Sigmoid colon (tissue), 7 donors: ENCODE measurements around the gene CCDC91. TPM values are rescaled to one million over a fixed set of nuclear protein-coding genes. Genes with fewer than 3 reads are reported as not detected.

Source experiments
- DNase-seq: peaks from one replicate; pipeline ENCODE4 v3.0.0-alpha.2; 2019
- H3K27ac ChIP-seq, 4 donors: fragments of 200-600 bp; sonication (generic); one replicate each; pipeline ENCODE4 v1.5.1; 2016 to 2019; ENCODE audit warnings: mild to moderate bottlenecking in 1 of 4
- H3K27me3 ChIP-seq, 3 donors: fragments of 200-600 bp; sonication (generic); one replicate each; pipeline ENCODE4 v1.5.1; 2019; ENCODE audit warnings: mild to moderate bottlenecking in 1 of 3
- H3K36me3 ChIP-seq, 4 donors: fragments of 200-600 bp; sonication (generic); one replicate each; pipeline ENCODE4 v1.5.1; 2016 to 2019
- H3K4me1 ChIP-seq, 4 donors: fragments of 200-600 bp; sonication (generic); one replicate each; pipeline ENCODE4 v1.5.1; 2017 to 2019
- H3K4me3 ChIP-seq, 4 donors: fragments of 200-600 bp; sonication (generic); one replicate each; pipeline ENCODE4 v1.5.1; 2017 to 2019; ENCODE audit warnings: mild to moderate bottlenecking in 2 of 4, moderate library complexity in 1 of 4
- H3K9me3 ChIP-seq, 4 donors: fragments of 200-600 bp in 3 of 4; sonication (generic) in 3 of 4; one replicate each; pipeline versions ENCODE4 v1.5.1 to v1.6.1; 2013 to 2019
- CTCF ChIP-seq, 4 experiments: fragments of 450-650 bp in 3 of 4; fragments of 200-600 bp in 1 of 4; IDR thresholded peaks; one replicate each; pipeline ENCODE4 v1.5.1; 2016 to 2019; ENCODE audit warnings: antibody characterized with exemption in 4 of 4, mild to moderate bottlenecking in 3 of 4, moderate library complexity in 2 of 4
- EP300 ChIP-seq, 4 donors: sonication (generic); formaldehyde crosslinking; IDR thresholded peaks; one replicate each; pipeline ENCODE4 v1.6.1; 2017; ENCODE audit warnings: antibody characterized with exemption in 4 of 4
- POLR2A ChIP-seq, 2 donors: fragments of 450-650 bp; IDR thresholded peaks; one replicate each; pipeline ENCODE4 v1.6.1; 2016; ENCODE audit warnings: antibody characterized with exemption in 2 of 2, mild to moderate bottlenecking in 2 of 2, moderate library complexity in 2 of 2
- POLR2AphosphoS5 ChIP-seq, 4 donors: sonication (generic); formaldehyde crosslinking; IDR thresholded peaks; one replicate each; pipeline ENCODE4 v1.6.1; 2017; ENCODE audit warnings: antibody characterized with exemption in 4 of 4
- WGBS, 2 donors: extraction: QIAGEN DNeasy Blood & Tissue Kit; methylation state at CpG; one replicate each; pipeline ENCODE4 v1.1.7; 2013; 5-methylcytosine and 5-hydroxymethylcytosine counted together
- intact Hi-C: fragments of 100-400 bp; cut with DNase I; formaldehyde crosslinking; loops from one replicate; pipeline ENCODE4 v1.15.1; 2023
- polyA plus RNA-seq, 3 donors: library from polyadenylated mRNA; stranded (reverse); fragments of 200-250 nt; gene quantifications; one replicate each; pipeline ENCODE4 v1.2.3, GENCODE V29; 2013
- total RNA-seq, 4 donors: library from RNA; depleted of rRNA; stranded (reverse); fragments of >200 nt; gene quantifications; one replicate each; pipeline ENCODE4 v1.1.0, GENCODE V29; 2016
- donor health status: healthy with polysubstance abuse.
- donor health status: Bipolar disorder and iron deficiency.
- donor health status: healthy.

CCDC91 gene
- total and polyA plus RNA-seq, 7 donors: 12.4 to 85.7 (median 42.9) TPM

- Histone ChIP-seq H3K9me3 (no peaks in the 10 kb centered on the region), H3K27ac (no peak overlapping the region), H3K27me3 (no peaks in the 10 kb centered on the region), H3K4me3 (no peak overlapping the region), H3K36me3 (no peaks in the 10 kb centered on the region), H3K4me1 (peaks cover 0 to 10% (median 3%) of the 10 kb centered on the region in 4 donors)
- intact Hi-C loops: no loop called here
- TF ChIP-seq POLR2A (IDR thresholded peaks at IDR 0.05): no peak
- TF ChIP-seq CTCF (IDR thresholded peaks at IDR 0.05): no peak
- no peak for TF ChIP-seq EP300 (IDR thresholded peaks at IDR 0.05)
- TF ChIP-seq POLR2AphosphoS5 (IDR thresholded peaks at IDR 0.05): no peak
- DNase-seq: no peak
- 88 to 89% methylated on average over 2 of the region's 2 CpGs for WGBS, 2 donors
Observed at GRCh38 chr12:28216016-28216415, 25.8 kb downstream of the CCDC91 start.

GRCh38 chr12:28217805-28218204 is 27.5 kb downstream of the CCDC91 start:
- intact Hi-C loops: no loop called here
- Histone ChIP-seq H3K4me1 (peaks cover 0 to 16% (median 3%) of the 10 kb centered on the region in 4 donors), H3K36me3 (no peaks in the 10 kb centered on the region), H3K4me3 (no peak overlapping the region), H3K27me3 (no peaks in the 10 kb centered on the region), H3K27ac (no peak overlapping the region), H3K9me3 (no peaks in the 10 kb centered on the region)
- 63 to 89% methylated on average over 2 of the region's 2 CpGs for WGBS, 2 donors
- DNase-seq: no peak
- TF ChIP-seq POLR2AphosphoS5 (IDR thresholded peaks at IDR 0.05) (no peak), POLR2A (IDR thresholded peaks at IDR 0.05) (no peak), EP300 (IDR thresholded peaks at IDR 0.05) (no peak), CTCF (IDR thresholded peaks at IDR 0.05) (no peak)

- peaks cover 0 to 16% (median 3%) of the 10 kb centered on the region in 4 donors for H3K4me1 ChIP-seq
- no peak for DNase-seq
- WGBS, 2 donors: 56 to 98% methylated on average over 1 of the region's 1 CpG
- no peak overlapping the region for H3K4me3 ChIP-seq
- TF ChIP-seq CTCF (IDR thresholded peaks at IDR 0.05) (no peak), POLR2A (IDR thresholded peaks at IDR 0.05) (no peak)
- H3K36me3 ChIP-seq: no peaks in the 10 kb centered on the region
- no peak overlapping the region for H3K27ac ChIP-seq
- no peaks in the 10 kb centered on the region for H3K9me3 ChIP-seq
- intact Hi-C loops: no loop called here
- H3K27me3 ChIP-seq: no peaks in the 10 kb centered on the region
Observed at GRCh38 chr12:28218875-28219274, 28.6 kb downstream of the CCDC91 start.

GRCh38 chr12:28219827-28220226 is 29.6 kb downstream of the CCDC91 start:
- peaks cover 0 to 13% (median 3%) of the 10 kb centered on the region in 4 donors for H3K4me1 ChIP-seq
- H3K27me3 ChIP-seq: no peaks in the 10 kb centered on the region
- no peak for DNase-seq
- no peak overlapping the region for H3K4me3 ChIP-seq
- H3K36me3 ChIP-seq: no peaks in the 10 kb centered on the region
- TF ChIP-seq EP300 (IDR thresholded peaks at IDR 0.05) (no peak), POLR2A (IDR thresholded peaks at IDR 0.05) (no peak), CTCF (IDR thresholded peaks at IDR 0.05) (no peak), POLR2AphosphoS5 (IDR thresholded peaks at IDR 0.05) (no peak)
- no peaks in the 10 kb centered on the region for H3K9me3 ChIP-seq
- H3K27ac ChIP-seq: no peak overlapping the region
- intact Hi-C loops: no loop called here

GRCh38 chr12:28222081-28222700 is 31.9 kb downstream of the CCDC91 start:
- H3K9me3 ChIP-seq: no peaks in the 10 kb centered on the region
- no peaks in the 10 kb centered on the region for H3K27me3 ChIP-seq
- 72 to 75% methylated on average over 2 of the region's 2 CpGs for WGBS, 2 donors
- DNase-seq: no peak
- no peak overlapping the region for H3K4me3 ChIP-seq
- no peaks in the 10 kb centered on the region for H3K36me3 ChIP-seq
- H3K27ac ChIP-seq: no peak overlapping the region
- TF ChIP-seq POLR2AphosphoS5 (IDR thresholded peaks at IDR 0.05) (no peak), CTCF (IDR thresholded peaks at IDR 0.05) (no peak), POLR2A (IDR thresholded peaks at IDR 0.05) (no peak), EP300 (IDR thresholded peaks at IDR 0.05) (no peak)
- peaks cover 0 to 17% (median 10%) of the 10 kb centered on the region in 4 donors for H3K4me1 ChIP-seq
- intact Hi-C loops: no loop called here
